GM12865 (cell line): ENCODE data around the gene KLHL22.

ENCODE experiments used
- DNase-seq: peaks from one replicate; pipeline ENCODE4 v3.0.0; 2010; ENCODE audit warnings: low read depth
- H3K4me3 ChIP-seq: 2 replicates; pipeline ENCODE4 v1.5.1; 2011; ENCODE audit warnings: mild to moderate bottlenecking, low read depth, low read length, control low read depth
- TF ChIP-seq, protein P1 (sequence below): IDR thresholded peaks from 2 replicates; pipeline ENCODE4 v1.5.1; 2011; ENCODE audit warnings: low read length, control low read depth, low read depth, inconsistent platforms; ENCODE audit not compliant: insufficient read depth; ENCODE audit errors: missing control alignments

The KLHL22 gene

DNA sequence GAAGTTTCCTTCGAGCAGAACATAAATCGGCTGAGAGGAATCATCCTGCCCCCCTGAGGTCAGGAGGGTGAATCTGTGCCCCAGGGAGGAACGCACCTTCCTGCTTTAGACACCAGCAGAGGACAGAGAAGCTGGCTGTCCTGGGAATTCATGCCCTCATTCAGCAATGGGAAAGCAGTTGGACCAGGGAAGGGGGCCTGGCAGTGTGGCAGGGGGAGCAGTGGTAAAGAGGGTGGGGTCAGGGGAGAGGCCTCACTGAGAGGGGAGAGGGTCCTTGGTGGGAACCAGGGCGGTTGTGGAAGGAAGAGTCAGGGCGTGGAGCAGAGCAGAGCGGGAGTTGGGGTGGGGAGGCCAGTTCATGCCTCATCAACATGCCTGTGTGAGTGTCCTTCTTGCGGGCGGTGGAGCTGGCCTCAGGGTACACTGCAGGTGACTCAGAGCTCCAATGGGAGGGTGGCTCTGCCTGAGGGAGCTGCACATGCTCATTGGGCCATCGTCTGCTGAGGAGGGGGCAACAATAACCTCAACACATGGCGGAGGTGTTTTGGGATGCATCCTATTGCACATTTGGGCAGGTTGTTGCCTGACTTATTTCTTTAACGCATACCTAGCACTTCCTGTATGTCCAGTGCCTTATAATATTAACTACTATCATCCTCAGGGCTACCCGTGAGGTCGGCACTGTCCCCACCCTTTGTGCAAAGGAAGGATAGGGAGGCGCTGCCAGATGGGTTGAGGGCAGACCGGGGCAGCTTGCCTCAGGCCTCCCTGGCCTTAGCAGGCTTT lies 35.0 kb upstream of the KLHL22 start:
- DNase-seq: no peak
- TF ChIP-seq, protein P1, sequence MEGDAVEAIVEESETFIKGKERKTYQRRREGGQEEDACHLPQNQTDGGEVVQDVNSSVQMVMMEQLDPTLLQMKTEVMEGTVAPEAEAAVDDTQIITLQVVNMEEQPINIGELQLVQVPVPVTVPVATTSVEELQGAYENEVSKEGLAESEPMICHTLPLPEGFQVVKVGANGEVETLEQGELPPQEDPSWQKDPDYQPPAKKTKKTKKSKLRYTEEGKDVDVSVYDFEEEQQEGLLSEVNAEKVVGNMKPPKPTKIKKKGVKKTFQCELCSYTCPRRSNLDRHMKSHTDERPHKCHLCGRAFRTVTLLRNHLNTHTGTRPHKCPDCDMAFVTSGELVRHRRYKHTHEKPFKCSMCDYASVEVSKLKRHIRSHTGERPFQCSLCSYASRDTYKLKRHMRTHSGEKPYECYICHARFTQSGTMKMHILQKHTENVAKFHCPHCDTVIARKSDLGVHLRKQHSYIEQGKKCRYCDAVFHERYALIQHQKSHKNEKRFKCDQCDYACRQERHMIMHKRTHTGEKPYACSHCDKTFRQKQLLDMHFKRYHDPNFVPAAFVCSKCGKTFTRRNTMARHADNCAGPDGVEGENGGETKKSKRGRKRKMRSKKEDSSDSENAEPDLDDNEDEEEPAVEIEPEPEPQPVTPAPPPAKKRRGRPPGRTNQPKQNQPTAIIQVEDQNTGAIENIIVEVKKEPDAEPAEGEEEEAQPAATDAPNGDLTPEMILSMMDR: no peak
- H3K4me3 ChIP-seq: no peak overlapping the region

GRCh38 chr22:20528405-20528978 lies 32.9 kb upstream of the KLHL22 start:
- no peak for DNase-seq
- no peak overlapping the region for H3K4me3 ChIP-seq
- TF ChIP-seq, protein P1: no peak

GRCh38 chr22:20526628-20527355 lies 31.2 kb upstream of the KLHL22 start:
- no peak for DNase-seq

GRCh38 chr22:20526305-20526627 lies 30.7 kb upstream of the KLHL22 start:
- no peak overlapping the region for H3K4me3 ChIP-seq
- TF ChIP-seq, protein P1: no peak
- no peak for DNase-seq

More at GRCh38 chr22:20526628-20527355, 31.2 kb upstream of the KLHL22 start:
- no peak overlapping the region for H3K4me3 ChIP-seq
- TF ChIP-seq, protein P1: no peak

DNA sequence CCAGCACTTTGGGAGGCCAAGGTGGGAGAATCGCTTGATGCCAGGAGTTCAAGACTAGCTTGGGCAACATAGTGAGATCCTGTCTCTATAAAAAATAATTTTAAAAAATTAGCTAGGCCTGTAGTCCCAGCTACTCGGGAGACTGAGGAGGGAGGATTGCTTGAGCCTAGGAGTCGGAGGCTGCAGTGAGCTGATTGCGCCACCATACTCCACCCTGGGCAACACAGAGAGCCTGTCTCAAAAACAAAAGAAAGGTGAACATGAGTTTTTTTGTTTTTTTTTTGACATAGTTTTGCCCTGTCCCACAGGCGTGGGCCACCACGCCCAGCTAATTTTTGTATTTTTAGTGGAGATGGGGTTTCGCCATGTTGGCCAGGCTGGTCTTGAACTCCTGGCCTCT lies 29.5 kb upstream of the KLHL22 start:
- DNase-seq: no peak
- TF ChIP-seq, protein P1: no peak
- no peak overlapping the region for H3K4me3 ChIP-seq

DNA sequence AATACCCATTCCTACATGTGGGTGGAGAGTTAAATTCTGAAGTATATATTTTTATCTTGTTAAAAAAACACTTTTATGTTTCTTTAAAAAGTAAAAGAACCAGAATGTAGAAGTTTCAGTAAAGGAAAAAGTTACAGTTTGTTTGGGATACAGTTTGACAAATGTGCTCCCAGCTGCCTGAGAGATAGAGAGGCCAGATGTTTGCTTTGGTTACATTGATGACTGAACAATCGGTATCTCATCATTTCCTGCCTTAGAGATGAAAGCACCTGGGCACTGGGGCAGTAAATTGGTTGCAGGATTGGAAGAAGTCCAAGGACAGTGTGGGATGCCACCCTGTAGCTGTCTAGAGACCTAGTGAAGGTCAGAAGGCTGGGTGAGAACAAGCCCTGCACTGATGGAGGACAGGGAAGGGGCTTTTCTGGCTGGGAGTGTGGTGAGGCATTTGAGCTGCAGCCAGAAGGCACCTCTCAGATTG lies 28.4 kb upstream of the KLHL22 start:
- peak; percentile 77 for DNase-seq
- H3K4me3 ChIP-seq: no peak overlapping the region
- TF ChIP-seq, protein P1: no peak
